SK-N-SH (cell line): ENCODE results near the gene CCDC187. TPM values are rescaled to one million over a fixed set of nuclear protein-coding genes. Genes with fewer than 3 reads are reported as not detected.

Experiments
- CTCF ChIA-PET: fragments of 300-600, 350-600 bp; formaldehyde crosslinking; extraction: SDS; loops from one replicate; lab custom pipeline; 2021; lab: Yijun Ruan, JAX
- POLR2A ChIA-PET: fragments of 350-600 bp; sonication (Branson Sonifier 250); formaldehyde crosslinking; extraction: SDS; loops from one replicate; lab custom pipeline; 2020; ENCODE audit warnings: antibody characterized with exemption, inconsistent platforms; lab: Yijun Ruan, JAX
- DNase-seq: peaks from one replicate; pipeline ENCODE4 v3.0.0; 2012
- H2AFZ ChIP-seq: fragments of 200-600 bp; sonication (generic); 2 replicates; pipeline ENCODE4 v1.8.1; 2016; ENCODE audit warnings: antibody characterized with exemption, mild to moderate bottlenecking, low read depth
- H3F3A ChIP-seq: fragments of 200-600 bp; sonication (generic); replicated peaks from 2 replicates; pipeline ENCODE3; 2016; ENCODE audit warnings: antibody characterized with exemption, mild to moderate bottlenecking; ENCODE audit not compliant: insufficient read depth
- H3K27ac ChIP-seq, 2 experiments: fragments of 200-500 bp in 1 of 2; fragments of 200-600 bp in 1 of 2; sonication (Bioruptor generic) in 1 of 2; sonication (generic), shearing (Covaris generic) in 1 of 2; 2 replicates each; pipeline versions ENCODE4 v1.5.1 to v1.6.1; 2014 to 2016; ENCODE audit warnings: low read depth in 2 of 2, inconsistent platforms in 1 of 2, low read length in 1 of 2, mild to moderate bottlenecking in 1 of 2, mixed read lengths in 1 of 2
- H3K27me3 ChIP-seq: fragments of 200-600 bp; sonication (generic), shearing (Covaris generic); 2 replicates; pipeline ENCODE4 v1.6.1; 2016; ENCODE audit warnings: mixed run types; ENCODE audit not compliant: insufficient read depth
- H3K36me3 ChIP-seq, 2 experiments: fragments of 200-500 bp in 1 of 2; fragments of 200-600 bp in 1 of 2; sonication (Bioruptor generic) in 1 of 2; sonication (generic) in 1 of 2; replicated peaks in 1 of 2; 2 replicates each; pipeline versions ENCODE3 to v1.5.1; 2014 to 2016; ENCODE audit warnings: low read length in 1 of 2, mild to moderate bottlenecking in 1 of 2; ENCODE audit not compliant: insufficient read depth in 2 of 2, control insufficient read depth in 1 of 2
- H3K4me1 ChIP-seq, 2 experiments: fragments of 200-500 bp in 1 of 2; fragments of 200-600 bp in 1 of 2; sonication (Bioruptor generic) in 1 of 2; sonication (generic), shearing (Covaris generic) in 1 of 2; 2 replicates each; pipeline versions ENCODE4 v1.5.1 to v1.6.1; 2014 to 2016; ENCODE audit warnings: low read depth in 1 of 2, low read length in 1 of 2, mixed run types in 1 of 2; ENCODE audit not compliant: insufficient read depth in 2 of 2, control insufficient read depth in 1 of 2
- H3K4me2 ChIP-seq: fragments of 200-600 bp; sonication (generic), shearing (Covaris generic); 2 replicates; pipeline ENCODE4 v1.6.1; 2017; ENCODE audit warnings: mixed run types
- H3K4me3 ChIP-seq, 2 experiments: fragments of 200-500 bp in 1 of 2; fragments of 200-600 bp in 1 of 2; sonication (Bioruptor generic) in 1 of 2; sonication (generic), shearing (Covaris generic) in 1 of 2; 2 replicates each; pipeline versions ENCODE4 v1.5.1 to v1.8.1; 2014 to 2016; ENCODE audit warnings: low read depth in 2 of 2, inconsistent platforms in 1 of 2, low read length in 1 of 2, mild to moderate bottlenecking in 1 of 2, mixed read lengths in 1 of 2, moderate library complexity in 1 of 2
- H3K79me2 ChIP-seq: fragments of 200-600 bp; sonication (generic); 2 replicates; pipeline ENCODE4 v1.8.1; 2017; ENCODE audit warnings: mild to moderate bottlenecking; ENCODE audit not compliant: insufficient read depth
- H3K9ac ChIP-seq: fragments of 200-600 bp; sonication (generic); 2 replicates; pipeline ENCODE4 v1.6.1; 2017; ENCODE audit warnings: mixed run types
- H3K9me2 ChIP-seq: fragments of 200-600 bp; sonication (generic); 2 replicates; pipeline ENCODE4 v1.6.1; 2017; ENCODE audit warnings: mixed run types
- H3K9me3 ChIP-seq: fragments of 200-600 bp; sonication (generic); 2 replicates; pipeline ENCODE4 v1.6.1; 2017; ENCODE audit warnings: mixed run types, mild to moderate bottlenecking, moderate library complexity
- H4K20me1 ChIP-seq: fragments of 200-600 bp; sonication (generic); 2 replicates; pipeline ENCODE4 v1.6.1; 2017; ENCODE audit warnings: mild to moderate bottlenecking, mixed run types; ENCODE audit not compliant: insufficient read depth
- GABPA ChIP-seq: IDR thresholded peaks from 2 replicates; pipeline ENCODE4 v1.4.0; 2012; ENCODE audit warnings: low read depth, mild to moderate bottlenecking
- MEF2A ChIP-seq: IDR thresholded peaks from 2 replicates; pipeline ENCODE4 v1.4.0; 2012; ENCODE audit warnings: low read depth, borderline replicate concordance
- MXI1 ChIP-seq: IDR thresholded peaks from 2 replicates; pipeline ENCODE4 v1.6.1; 2012; ENCODE audit warnings: mild to moderate bottlenecking, low read depth, low read length, improper control_type of control experiment
- PBX3 ChIP-seq: IDR thresholded peaks from 2 replicates; pipeline ENCODE4; 2012
- RCOR1 ChIP-seq: fragments of 150-350 bp; IDR thresholded peaks from 2 replicates; pipeline ENCODE4 v1.6.1; 2017; ENCODE audit warnings: antibody characterized with exemption, low read length
- RFX5 ChIP-seq: IDR thresholded peaks from 2 replicates; pipeline ENCODE4 v1.6.1; 2012; ENCODE audit warnings: mild to moderate bottlenecking, improper control_type of control experiment, low read length
- SIN3A ChIP-seq: IDR thresholded peaks from 2 replicates; pipeline ENCODE4 v1.6.1; 2012; ENCODE audit warnings: low read depth, mild to moderate bottlenecking, low read length, moderate library complexity, borderline replicate concordance
- TEAD4 ChIP-seq: IDR thresholded peaks from 2 replicates; pipeline ENCODE4 v1.4.0; 2012; ENCODE audit warnings: mild to moderate bottlenecking, borderline replicate concordance; ENCODE audit not compliant: insufficient read depth
- WGBS: methylation state at CpG from one replicate; pipeline ENCODE4 v1.1.6; 2017; ENCODE audit warnings: low lambda C conversion rate; 5-methylcytosine and 5-hydroxymethylcytosine counted together
- polyA plus RNA-seq, 3 experiments: library from polyadenylated mRNA; depleted of rRNA; stranded (reverse); fragments of >200 nt; gene quantifications; 2 replicates each; pipeline ENCODE4 v1.2.3, GENCODE V29; 2012
- TF ChIP-seq, protein P1 (sequence below): IDR thresholded peaks from 2 replicates; pipeline ENCODE4 v1.4.0; 2012; ENCODE audit warnings: low read depth, borderline replicate concordance
- TF ChIP-seq, protein P2 (sequence below): IDR thresholded peaks from 2 replicates; pipeline ENCODE4 v1.6.1; 2012; ENCODE audit warnings: mild to moderate bottlenecking, low read depth, low read length, moderate library complexity

CCDC187 gene
- polyA plus RNA-seq, 1 of the 3 experiments (the other 2 are of a cell fraction), result not detected

DNA sequence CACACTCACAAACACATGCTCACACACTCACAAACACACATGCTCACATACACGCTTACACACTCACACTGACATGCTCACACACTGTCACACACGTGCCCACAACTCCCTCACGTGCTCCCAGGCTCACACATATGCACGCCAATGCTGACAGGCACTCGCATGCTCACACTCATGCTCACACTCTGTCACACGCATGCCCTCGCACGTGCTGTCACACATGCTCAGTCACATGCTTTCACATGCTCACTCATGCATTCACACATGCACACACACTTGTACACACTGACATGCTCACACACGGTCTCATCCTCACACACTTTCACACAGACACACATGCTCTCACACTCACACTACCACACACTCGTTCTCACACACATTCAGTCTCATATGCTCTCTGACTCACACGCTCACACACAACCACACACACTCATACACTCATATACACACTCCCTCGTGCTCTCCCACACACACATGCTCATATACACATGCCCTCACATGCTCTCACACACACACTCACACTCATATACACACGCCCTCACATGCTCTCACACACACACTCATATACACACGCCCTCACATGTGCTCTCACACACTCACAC, 10.3 kb downstream of the CCDC187 start:
- 63% methylated on average over 14 of the region's 14 CpGs for WGBS
- Histone ChIP-seq H4K20me1 (no peaks in the 10 kb centered on the region), H3K4me1 (peaks cover 0 to 14% of the 10 kb centered on the region in 2 experiments; a peak in 2 of 4 replicates), H3K36me3 (no peaks in the 10 kb centered on the region), H3K27me3 (peaks cover 14% of the 10 kb centered on the region; the same call in 1 of the 2 replicates), H3K9me2 (no peaks in the 10 kb centered on the region), H3K4me2 (no peak overlapping the region), H3K4me3 (no peak overlapping the region), H3K9me3 (no peaks in the 10 kb centered on the region), H3F3A (peaks cover 8% of the 10 kb centered on the region), H3K79me2 (no peaks in the 10 kb centered on the region), H3K9ac (no peak overlapping the region), H2AFZ (no peak overlapping the region), H3K27ac (no peak overlapping the region)
- no peak for DNase-seq
- ChIA-PET CTCF (interaction anchor here (0.8 kb wide), 1 partner anchor 19 kb away, joined by 4 read pairs; no protein-coding TSS in a partner anchor), POLR2A (no interaction called here)
- TF ChIP-seq TEAD4 (no peak), GABPA (no peak), RFX5 (no peak), PBX3 (no peak), MEF2A (no peak), MXI1 (no peak), RCOR1 (no peak), SIN3A (no peak)
- TF ChIP-seq, protein P1, sequence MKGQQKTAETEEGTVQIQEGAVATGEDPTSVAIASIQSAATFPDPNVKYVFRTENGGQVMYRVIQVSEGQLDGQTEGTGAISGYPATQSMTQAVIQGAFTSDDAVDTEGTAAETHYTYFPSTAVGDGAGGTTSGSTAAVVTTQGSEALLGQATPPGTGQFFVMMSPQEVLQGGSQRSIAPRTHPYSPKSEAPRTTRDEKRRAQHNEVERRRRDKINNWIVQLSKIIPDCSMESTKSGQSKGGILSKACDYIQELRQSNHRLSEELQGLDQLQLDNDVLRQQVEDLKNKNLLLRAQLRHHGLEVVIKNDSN, result no peak
- TF ChIP-seq, protein P2, sequence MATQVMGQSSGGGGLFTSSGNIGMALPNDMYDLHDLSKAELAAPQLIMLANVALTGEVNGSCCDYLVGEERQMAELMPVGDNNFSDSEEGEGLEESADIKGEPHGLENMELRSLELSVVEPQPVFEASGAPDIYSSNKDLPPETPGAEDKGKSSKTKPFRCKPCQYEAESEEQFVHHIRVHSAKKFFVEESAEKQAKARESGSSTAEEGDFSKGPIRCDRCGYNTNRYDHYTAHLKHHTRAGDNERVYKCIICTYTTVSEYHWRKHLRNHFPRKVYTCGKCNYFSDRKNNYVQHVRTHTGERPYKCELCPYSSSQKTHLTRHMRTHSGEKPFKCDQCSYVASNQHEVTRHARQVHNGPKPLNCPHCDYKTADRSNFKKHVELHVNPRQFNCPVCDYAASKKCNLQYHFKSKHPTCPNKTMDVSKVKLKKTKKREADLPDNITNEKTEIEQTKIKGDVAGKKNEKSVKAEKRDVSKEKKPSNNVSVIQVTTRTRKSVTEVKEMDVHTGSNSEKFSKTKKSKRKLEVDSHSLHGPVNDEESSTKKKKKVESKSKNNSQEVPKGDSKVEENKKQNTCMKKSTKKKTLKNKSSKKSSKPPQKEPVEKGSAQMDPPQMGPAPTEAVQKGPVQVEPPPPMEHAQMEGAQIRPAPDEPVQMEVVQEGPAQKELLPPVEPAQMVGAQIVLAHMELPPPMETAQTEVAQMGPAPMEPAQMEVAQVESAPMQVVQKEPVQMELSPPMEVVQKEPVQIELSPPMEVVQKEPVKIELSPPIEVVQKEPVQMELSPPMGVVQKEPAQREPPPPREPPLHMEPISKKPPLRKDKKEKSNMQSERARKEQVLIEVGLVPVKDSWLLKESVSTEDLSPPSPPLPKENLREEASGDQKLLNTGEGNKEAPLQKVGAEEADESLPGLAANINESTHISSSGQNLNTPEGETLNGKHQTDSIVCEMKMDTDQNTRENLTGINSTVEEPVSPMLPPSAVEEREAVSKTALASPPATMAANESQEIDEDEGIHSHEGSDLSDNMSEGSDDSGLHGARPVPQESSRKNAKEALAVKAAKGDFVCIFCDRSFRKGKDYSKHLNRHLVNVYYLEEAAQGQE, result no peak
